ENCODE measurements around the gene SDCBP2. TPM values are rescaled to one million over a fixed set of nuclear protein-coding genes. Genes with fewer than 3 reads are reported as not detected.

Gene SDCBP2
- total and polyA plus RNA-seq, 10 of the 15 experiments (the other 5 are each of a cell fraction or from before 2014, with no cell fraction given), result 0.16 to 2.4 (median 1.1) TPM; not detected in 1

- no peak for TF ChIP-seq LARP7 (IDR thresholded peaks at IDR 0.05)
- no peak for TF ChIP-seq ZNF622 (IDR thresholded peaks at IDR 0.05)
- TF ChIP-seq ASH2L (IDR thresholded peaks at IDR 0.05; ENCODE audit: borderline replicate concordance, low read depth), result no peak
- no peak for TF ChIP-seq CHD2 (IDR thresholded peaks at IDR 0.05; ENCODE audit: borderline replicate concordance, low read depth, low read length)
- no peak for TF ChIP-seq BACH1 (IDR thresholded peaks at IDR 0.05; ENCODE audit: borderline replicate concordance)
- TF ChIP-seq, protein P1, sequence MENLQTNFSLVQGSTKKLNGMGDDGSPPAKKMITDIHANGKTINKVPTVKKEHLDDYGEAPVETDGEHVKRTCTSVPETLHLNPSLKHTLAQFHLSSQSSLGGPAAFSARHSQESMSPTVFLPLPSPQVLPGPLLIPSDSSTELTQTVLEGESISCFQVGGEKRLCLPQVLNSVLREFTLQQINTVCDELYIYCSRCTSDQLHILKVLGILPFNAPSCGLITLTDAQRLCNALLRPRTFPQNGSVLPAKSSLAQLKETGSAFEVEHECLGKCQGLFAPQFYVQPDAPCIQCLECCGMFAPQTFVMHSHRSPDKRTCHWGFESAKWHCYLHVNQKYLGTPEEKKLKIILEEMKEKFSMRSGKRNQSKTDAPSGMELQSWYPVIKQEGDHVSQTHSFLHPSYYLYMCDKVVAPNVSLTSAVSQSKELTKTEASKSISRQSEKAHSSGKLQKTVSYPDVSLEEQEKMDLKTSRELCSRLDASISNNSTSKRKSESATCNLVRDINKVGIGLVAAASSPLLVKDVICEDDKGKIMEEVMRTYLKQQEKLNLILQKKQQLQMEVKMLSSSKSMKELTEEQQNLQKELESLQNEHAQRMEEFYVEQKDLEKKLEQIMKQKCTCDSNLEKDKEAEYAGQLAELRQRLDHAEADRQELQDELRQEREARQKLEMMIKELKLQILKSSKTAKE (IDR thresholded peaks at IDR 0.05; ENCODE audit: low read depth, poor library complexity, severe bottlenecking), result no peak
- TF ChIP-seq FOXK2 (IDR thresholded peaks at IDR 0.05), result no peak
These were observed 8.9 kb downstream of the SDCBP2 start (continued) for GRCh38 chr20:1320016-1320415.

DNA sequence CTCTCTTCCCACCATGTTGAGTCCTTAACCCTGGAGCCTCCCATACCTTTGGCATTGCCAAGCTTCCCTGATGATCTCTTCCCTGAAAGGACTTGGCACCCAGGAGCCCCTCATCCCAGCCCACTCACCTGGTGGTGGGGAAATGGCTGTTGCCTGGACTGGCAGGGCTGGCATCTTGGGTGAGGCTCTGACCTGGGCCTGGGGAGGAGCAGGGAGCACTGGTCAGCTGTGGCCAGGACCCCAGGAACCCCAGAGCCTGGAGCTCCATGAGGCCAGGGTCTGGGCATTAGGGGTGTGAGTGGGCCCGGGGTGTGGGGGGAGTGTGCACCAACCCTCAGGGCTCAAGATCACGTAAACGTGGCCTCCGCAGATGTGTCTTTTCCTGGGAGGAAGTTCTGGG is 9.5 kb downstream of the SDCBP2 start:
- peaks cover 7% of the 10 kb centered on the region for H3K4me1 ChIP-seq (ENCODE audit: control insufficient read depth, insufficient read depth, low read length)
- no peaks in the 10 kb centered on the region for H4K20me1 ChIP-seq (ENCODE audit: control insufficient read depth, insufficient read depth)
- no peaks in the 10 kb centered on the region for H3K27me3 ChIP-seq (replicated peaks in 1 of 2; ENCODE audit: control insufficient read depth in 2 of 2, insufficient read depth in 2 of 2, low read length in 1 of 2)
- ChIA-PET SMC1A (ENCODE audit: uncharacterized antibody, unreplicated experiment) (interaction anchor here (1.0 to 1.6 kb wide), 2 partner anchors 43 to 79 kb away, joined by 3 read pairs; no protein-coding TSS in a partner anchor), CTCF (interaction anchor here (1.3 to 2.2 kb wide), 2 partner anchors 117 to 187 kb away, joined by 3 to 8 read pairs; no protein-coding TSS in a partner anchor), RAD21 (ENCODE audit: unreplicated experiment) (no interaction called here), POLR2A (interaction anchor here (0.6 kb wide), 1 partner anchor 72 kb away, joined by 7 read pairs; no protein-coding TSS in a partner anchor)
- BruUV-seq (replicated peaks), result no TSS peak
- H2AFZ ChIP-seq (ENCODE audit: control insufficient read depth, low read depth, low read length), result no peak overlapping the region
- no peak overlapping the region for H3K4me3 ChIP-seq
- 83% methylated on average over 3 of the region's 4 CpGs for WGBS (ENCODE audit: insufficient coverage, insufficient replicate concordance, low lambda C conversion rate, missing lambda C conversion rate)
- H3K27ac ChIP-seq (ENCODE audit: control insufficient read depth, insufficient read depth), result no peak overlapping the region
- no peak for TF ChIP-seq EZH2 (IDR thresholded peaks at IDR 0.05; ENCODE audit: borderline replicate concordance, control insufficient read depth, low read depth, low read length)
- no peak for TF ChIP-seq SREBF2 (IDR thresholded peaks at IDR 0.05; ENCODE audit: low read length)
- no peak for TF ChIP-seq CREB1 (IDR thresholded peaks at IDR 0.05; ENCODE audit: low read depth)
- TF ChIP-seq HCFC1 (IDR thresholded peaks at IDR 0.05; ENCODE audit: low read length), result no peak
- no peak for TF ChIP-seq ZNF384 (IDR thresholded peaks at IDR 0.05; ENCODE audit: borderline replicate concordance, low read depth, low read length)
- no peak for TF ChIP-seq EED (IDR thresholded peaks at IDR 0.05; ENCODE audit: low read depth)
- no peak for TF ChIP-seq NFYA (IDR thresholded peaks at IDR 0.05; ENCODE audit: borderline replicate concordance, low read depth, low read length)
- TF ChIP-seq PAX8 (IDR thresholded peaks at IDR 0.05), result no peak
- DNase-seq (ENCODE audit: low read depth, low spot score) (no peak), ATAC-seq (no peak), FAIRE-seq (no peak)
- in situ Hi-C loops (cut with MboI) (no loop called here), intact Hi-C loops (cut with micrococcal nuclease; ENCODE audit: unreplicated experiment) (loop anchor here (10.0 kb wide), 1 partner anchor 455 kb away; no protein-coding TSS in a partner anchor)
- H3K4me2 ChIP-seq (ENCODE audit: control insufficient read depth, insufficient read depth), result no peak overlapping the region
- no peaks in the 10 kb centered on the region for H3K36me3 ChIP-seq (ENCODE audit: control insufficient read depth in 2 of 2, insufficient read depth in 2 of 2, low read length in 1 of 2)
- H3K9ac ChIP-seq (ENCODE audit: control insufficient read depth, insufficient read depth, low read length), result no peak overlapping the region
- no peaks in the 10 kb centered on the region; the same call in 2 of the 3 replicates for H3K9me3 ChIP-seq (replicated peaks; ENCODE audit: control insufficient read depth, insufficient read depth, low read length)
- no peaks in the 10 kb centered on the region for H3K79me2 ChIP-seq (ENCODE audit: control insufficient read depth, insufficient read depth, low read length)

Data from GM12878 (cell line).